ENCODE measurements around the gene SLC38A4.

SLC38A4 gene

DNA sequence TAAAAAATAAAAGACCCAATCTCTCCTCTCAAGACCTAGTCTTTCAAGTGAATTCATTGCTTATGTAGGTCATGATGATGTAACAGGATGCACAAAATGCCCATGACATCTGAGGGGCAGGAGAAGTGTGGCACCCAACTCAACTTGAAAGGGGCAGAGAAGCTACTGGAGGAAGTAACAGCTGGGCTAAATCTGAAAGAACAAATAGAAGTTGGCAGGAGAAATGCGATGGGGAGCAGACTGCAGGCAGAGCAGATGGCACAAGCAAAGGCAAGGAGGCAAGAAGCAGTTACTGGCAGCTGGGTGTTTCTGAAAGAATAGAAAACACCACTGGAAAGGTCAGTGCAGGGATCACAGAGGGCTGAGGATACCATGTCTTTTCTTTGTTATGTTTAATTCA, 14.6 kb downstream of the SLC38A4 start:
- DNase-seq = peak; percentile 59

DNA sequence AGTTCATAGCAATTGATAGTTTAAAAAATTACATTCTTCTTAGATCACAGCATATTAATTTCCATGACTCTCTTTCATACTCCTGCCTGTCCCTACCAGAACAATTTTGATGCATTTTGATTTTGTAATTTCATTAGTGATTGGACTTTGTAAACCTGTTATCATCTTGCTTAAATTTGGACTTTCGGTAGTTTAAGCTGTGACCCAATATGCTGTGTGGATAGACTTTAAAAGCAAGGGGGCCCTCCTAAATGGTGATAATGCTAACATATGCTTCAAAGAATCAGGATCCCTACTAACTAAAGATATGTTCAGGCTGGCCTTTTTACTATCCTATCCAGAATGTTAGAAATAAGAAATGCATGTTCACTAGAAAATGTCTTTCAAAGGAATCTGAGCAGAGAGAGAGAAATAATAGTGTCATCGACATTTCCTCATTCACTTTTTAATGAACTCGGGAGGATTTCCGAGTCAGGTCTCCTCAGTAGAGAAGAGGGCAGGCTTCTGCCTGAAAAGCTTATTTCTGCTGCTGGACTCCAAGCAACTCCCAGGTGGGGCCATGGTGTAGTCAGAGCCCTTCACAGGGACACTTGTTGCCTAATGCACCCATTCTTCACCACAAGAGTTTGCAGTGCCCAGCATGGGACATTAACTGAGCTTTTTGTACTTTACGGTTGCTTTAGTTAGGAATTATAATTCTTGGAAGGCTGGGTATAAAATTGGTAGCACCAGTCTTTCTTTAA, 16.7 kb downstream of the SLC38A4 start:
- no peak for DNase-seq

- DNase-seq = no peak
Measured at GRCh38 chr12:46808317-46808716, 17.5 kb downstream of the SLC38A4 start.

- DNase-seq = no peak
Measured at GRCh38 chr12:46804054-46804453, 21.7 kb downstream of the SLC38A4 start.

- no peak for DNase-seq
Measured at GRCh38 chr12:46803517-46803916, 22.3 kb downstream of the SLC38A4 start.

DNA sequence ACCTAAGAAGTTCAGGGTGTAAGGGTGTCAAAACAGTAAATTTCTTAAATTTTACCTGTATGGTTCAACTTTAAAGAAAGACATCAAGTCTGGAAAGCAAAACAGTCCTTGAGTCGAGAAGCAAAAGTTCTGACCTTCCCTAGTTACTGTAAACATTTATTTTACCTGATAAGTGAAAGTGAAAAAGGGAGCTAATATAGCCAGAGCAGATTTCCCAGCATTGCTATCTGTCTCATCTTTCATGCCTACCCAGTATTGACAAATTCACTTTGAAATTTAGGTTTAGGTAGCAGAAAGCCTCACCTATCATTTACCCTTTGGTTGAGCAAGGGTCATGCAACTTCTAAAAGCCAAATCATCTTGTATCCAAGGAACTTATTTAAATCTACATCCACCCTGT, 24.5 kb downstream of the SLC38A4 start:
- DNase-seq = no peak

- DNase-seq = no peak
Measured at GRCh38 chr12:46800160-46800559, 25.6 kb downstream of the SLC38A4 start.

- DNase-seq = no peak
Measured at GRCh38 chr12:46798648-46799047, 27.1 kb downstream of the SLC38A4 start.

DNA sequence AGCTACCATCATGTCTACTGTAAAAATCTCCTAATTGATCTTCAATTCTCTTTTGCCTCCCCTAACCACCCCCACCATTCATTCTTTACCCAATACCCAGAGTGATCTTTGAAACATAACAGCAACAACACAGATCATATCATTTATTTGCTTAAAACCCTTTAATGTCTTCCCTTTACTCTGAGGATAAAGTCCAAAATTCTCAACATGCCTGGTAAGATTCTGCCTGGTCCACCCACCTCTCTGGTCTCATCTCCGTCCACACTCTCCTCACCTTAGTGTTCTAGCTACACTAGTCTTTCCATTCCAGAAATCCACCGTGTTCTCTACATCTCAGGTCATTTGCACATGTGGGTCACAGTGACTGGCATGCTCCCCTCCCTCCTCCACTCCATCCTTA, 27.7 kb downstream of the SLC38A4 start:
- DNase-seq = no peak

DNA sequence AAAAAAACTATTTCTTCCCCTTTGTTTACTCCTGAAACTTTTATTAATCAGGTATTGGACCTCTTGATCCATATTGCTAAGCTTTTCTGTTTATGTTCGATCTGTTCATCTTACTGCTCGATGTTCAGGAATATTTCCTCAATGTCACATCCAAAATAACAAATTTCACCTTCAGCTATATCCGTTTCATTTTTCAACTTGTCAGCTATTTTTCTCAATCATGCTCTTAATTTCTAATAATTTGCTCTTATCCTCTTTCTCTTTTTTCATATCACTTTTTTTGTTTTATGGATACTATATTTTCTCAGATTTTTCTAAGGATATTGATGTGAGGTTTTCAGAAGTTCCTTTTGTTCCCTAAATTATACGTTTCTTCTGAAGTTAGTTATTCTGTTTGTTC, 29.8 kb downstream of the SLC38A4 start:
- DNase-seq = no peak

GRCh38 chr12:46794593-46795190, 31.1 kb downstream of the SLC38A4 start:
- no peak for DNase-seq

GRCh38 chr12:46792925-46793324, 32.9 kb downstream of the SLC38A4 start:
- DNase-seq = no peak

- DNase-seq = no peak
Measured at GRCh38 chr12:46790066-46790465, 35.7 kb downstream of the SLC38A4 start.

- DNase-seq = peak; percentile 76
Measured at GRCh38 chr12:46788072-46788887, 37.5 kb downstream of the SLC38A4 start.

DNA sequence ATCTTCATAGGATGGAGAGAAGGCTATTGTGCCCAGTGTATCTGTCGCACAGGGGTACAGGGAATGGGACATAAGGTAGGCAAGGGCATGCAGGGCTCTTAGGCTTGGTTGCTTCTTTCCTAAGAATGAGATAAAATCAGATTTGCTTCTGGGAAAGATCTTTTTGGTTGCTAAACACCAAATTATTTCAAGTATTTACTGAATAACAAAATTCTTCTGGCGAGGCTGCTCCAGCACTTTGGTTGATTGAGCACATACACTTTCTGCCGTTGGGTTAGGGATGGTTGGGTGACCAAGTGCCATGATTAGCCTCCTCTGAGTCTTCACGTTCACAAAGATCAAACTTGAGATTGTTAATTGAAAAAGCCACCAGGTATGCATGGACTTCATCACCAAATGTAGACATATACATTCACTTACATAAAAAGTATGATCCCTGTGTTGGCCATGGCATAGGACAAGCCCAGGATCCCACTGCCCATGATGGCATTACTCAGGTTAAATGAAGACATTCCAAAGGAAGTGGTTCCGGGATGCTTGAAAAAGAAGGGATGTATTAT, 38.2 kb downstream of the SLC38A4 start:
- peak; percentile 48 for DNase-seq

DNA sequence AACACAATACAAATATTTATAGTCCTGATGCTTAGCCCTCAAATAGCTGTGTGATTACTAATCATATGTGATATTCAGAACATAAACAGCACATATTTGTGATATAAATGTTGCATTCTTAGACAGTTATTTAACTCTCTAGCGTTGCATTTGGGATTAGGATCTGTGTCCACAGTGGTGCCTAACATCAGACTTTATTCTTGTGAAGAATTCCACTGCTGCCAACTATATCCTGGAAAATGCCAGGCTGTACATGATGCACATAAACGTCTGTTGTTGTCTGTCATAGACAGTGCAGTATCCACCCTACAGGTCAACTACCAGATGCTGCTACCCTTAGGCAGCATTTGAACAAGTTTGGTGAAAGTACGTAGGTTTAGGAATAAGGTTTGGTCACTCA, 39.0 kb downstream of the SLC38A4 start:
- peak; percentile 38 for DNase-seq

GRCh38 chr12:46785382-46785781, 40.4 kb downstream of the SLC38A4 start:
- DNase-seq = peak; percentile 34

GRCh38 chr12:46783871-46784270, 41.9 kb downstream of the SLC38A4 start:
- no peak for DNase-seq

GRCh38 chr12:46779879-46780278, 45.9 kb downstream of the SLC38A4 start:
- DNase-seq = no peak

- no peak for DNase-seq
Measured at GRCh38 chr12:46779063-46779462, 46.7 kb downstream of the SLC38A4 start.

DNA sequence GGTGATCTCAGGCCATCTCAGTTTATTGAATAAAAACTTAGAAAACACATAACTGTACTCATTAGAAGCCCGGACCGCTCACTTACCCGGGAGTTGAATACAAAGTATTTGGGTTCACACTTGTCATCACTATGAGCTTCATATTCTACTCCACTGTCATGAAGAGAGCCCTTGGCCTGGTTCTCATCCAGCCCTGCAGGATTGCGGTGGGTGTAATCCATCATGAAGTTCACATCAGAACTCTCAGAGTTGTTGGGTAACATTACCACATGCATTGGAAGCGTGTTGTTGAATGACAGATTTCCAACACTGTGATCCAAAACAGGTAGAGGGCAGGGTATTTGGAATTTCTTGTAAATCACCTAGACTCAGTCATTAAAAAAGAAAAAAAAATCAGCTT, 47.4 kb downstream of the SLC38A4 start:
- no peak for DNase-seq

GRCh38 chr12:46777587-46777986, 48.2 kb downstream of the SLC38A4 start:
- peak; percentile 99 for DNase-seq

DNA sequence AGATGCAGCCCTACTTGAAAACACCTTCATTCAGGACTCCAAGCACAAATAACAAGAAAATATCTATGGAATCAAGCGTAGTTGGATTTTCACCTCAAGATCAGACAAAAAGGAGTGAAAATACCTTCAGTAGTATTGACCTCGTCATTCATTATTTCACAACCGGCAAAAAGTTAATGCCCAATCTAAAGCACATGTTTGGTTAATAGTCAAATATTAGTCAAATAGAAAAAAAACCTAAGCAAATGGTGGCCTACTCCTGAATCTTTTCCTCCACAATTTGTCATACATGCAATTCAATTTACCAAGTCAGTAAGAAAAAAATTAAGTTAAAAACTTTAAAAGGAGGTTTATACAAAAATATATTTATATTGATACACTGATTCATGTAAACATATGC, 50.0 kb downstream of the SLC38A4 start:
- DNase-seq = no peak

GRCh38 chr12:46774322-46774633, 51.5 kb downstream of the SLC38A4 start:
- DNase-seq = no peak
